DND-41 (cell line): ENCODE data around the gene DNMBP.
"Not testable (repeated sequence)": the region's sequence is repeated elsewhere in the genome, so short reads cannot be mapped to it uniquely, and the experiment has no call there.

ENCODE experiments used
- ATAC-seq: fragments of 200-7000 bp; cut with Tn5 transposase; 3 replicates; pipeline ENCODE4 v1.9.1; 2021; ENCODE audit warnings: low read depth; ENCODE audit not compliant: insufficient read depth
- DNase-seq: peaks from one replicate; pipeline ENCODE4 v3.0.0-alpha.2; 2020
- H2AFZ ChIP-seq: 2 replicates; pipeline ENCODE4 v1.6.0; 2012; ENCODE audit warnings: low read depth, low read length
- H3K27ac ChIP-seq: 2 replicates; pipeline ENCODE4 v1.5.1; 2012; ENCODE audit warnings: low read length, inconsistent platforms
- H3K27me3 ChIP-seq: fragments of 200-600 bp; sonication (generic); 2 replicates; pipeline ENCODE4 v1.6.0; 2012; ENCODE audit warnings: low read length, mild to moderate bottlenecking, inconsistent platforms; ENCODE audit not compliant: insufficient read depth, poor library complexity
- H3K36me3 ChIP-seq: 2 replicates; pipeline ENCODE4 v1.5.1; 2012; ENCODE audit warnings: low read length, inconsistent platforms; ENCODE audit not compliant: insufficient read depth
- H3K4me1 ChIP-seq: 2 replicates; pipeline ENCODE4 v1.5.1; 2012; ENCODE audit warnings: mild to moderate bottlenecking, low read length; ENCODE audit not compliant: insufficient read depth
- H3K4me2 ChIP-seq: 2 replicates; pipeline ENCODE4 v1.6.0; 2012; ENCODE audit warnings: mild to moderate bottlenecking, moderate library complexity, low read length, inconsistent platforms; ENCODE audit not compliant: insufficient read depth
- H3K4me3 ChIP-seq, 2 experiments: fragments of 200-600 bp in 1 of 2; shearing (Covaris generic) in 1 of 2; 2 replicates each; pipeline ENCODE4 v1.5.1; 2012 to 2016; ENCODE audit warnings: inconsistent platforms in 2 of 2, low read length in 2 of 2, mild to moderate bottlenecking in 2 of 2, low read depth in 1 of 2, moderate library complexity in 1 of 2
- H3K79me2 ChIP-seq: 2 replicates; pipeline ENCODE4 v1.6.0; 2012; ENCODE audit warnings: low read length, inconsistent platforms; ENCODE audit not compliant: insufficient read depth
- H3K9ac ChIP-seq: 2 replicates; pipeline ENCODE4 v1.6.0; 2012; ENCODE audit warnings: low read depth, mild to moderate bottlenecking, inconsistent platforms, low read length, moderate library complexity
- H3K9me3 ChIP-seq: 2 replicates; pipeline ENCODE4 v1.5.1; 2012; ENCODE audit warnings: low read length, moderate library complexity, mild to moderate bottlenecking, inconsistent platforms; ENCODE audit not compliant: insufficient read depth, severe bottlenecking
- H4K20me1 ChIP-seq: 2 replicates; pipeline ENCODE4 v1.6.0; 2012; ENCODE audit warnings: low read length; ENCODE audit not compliant: insufficient read depth
- EZH2 ChIP-seq: IDR thresholded peaks from 3 replicates; pipeline ENCODE4 v1.6.1; 2012; ENCODE audit warnings: borderline replicate concordance, low read depth, mild to moderate bottlenecking, moderate library complexity, low read length, inconsistent platforms; ENCODE audit not compliant: severe bottlenecking
- TF ChIP-seq, protein P1 (sequence below): IDR thresholded peaks from 2 replicates; pipeline ENCODE4 v1.5.1; 2012; ENCODE audit warnings: borderline replicate concordance, low read length, moderate library complexity, mild to moderate bottlenecking; ENCODE audit not compliant: poor library complexity, severe bottlenecking; ENCODE audit errors: extremely low read depth

Gene DNMBP

DNA sequence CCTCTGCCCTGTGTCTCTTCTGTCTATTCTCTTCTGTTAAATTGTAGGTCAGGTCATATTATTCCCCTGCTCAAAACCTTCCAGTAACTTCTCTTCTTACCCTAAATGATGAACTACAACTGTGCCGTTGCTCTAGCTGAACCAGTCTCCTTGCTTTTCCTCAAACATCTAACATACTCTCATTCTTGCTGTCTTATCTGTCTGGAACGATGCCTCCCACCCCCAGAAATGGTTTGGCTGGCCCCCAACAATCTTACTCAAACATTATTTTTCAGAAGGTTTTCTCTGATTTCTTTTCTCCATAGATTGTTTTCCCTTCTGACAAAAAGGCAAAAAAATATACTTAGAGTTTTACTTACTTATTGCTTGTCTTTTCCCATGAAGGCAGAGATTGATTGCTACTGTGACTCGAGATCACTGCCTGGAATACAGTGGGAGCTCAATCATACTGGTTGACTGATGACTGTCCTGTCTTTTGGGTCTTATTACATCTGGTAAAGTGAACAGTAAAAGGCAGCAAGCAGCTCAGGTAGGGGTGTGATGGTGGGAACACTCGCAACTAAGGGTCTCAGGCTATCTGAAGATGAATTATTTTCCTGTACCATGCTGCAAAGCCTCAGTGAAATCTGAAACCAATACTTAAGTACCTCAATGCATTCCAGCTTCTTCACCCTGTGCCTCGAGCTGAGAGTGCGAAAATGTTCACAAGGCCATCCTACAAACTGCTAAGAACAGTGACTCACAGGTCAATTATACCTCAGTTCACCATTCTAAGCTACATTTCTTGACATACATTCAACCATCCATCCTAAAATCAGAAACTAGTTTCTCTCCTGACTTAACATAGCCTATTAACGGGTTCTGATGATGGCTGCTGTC is 67.6 kb downstream of the DNMBP start:
- DNase-seq: no peak
- Histone ChIP-seq H3K9me3 (no peaks in the 10 kb centered on the region), H3K36me3 (no peaks in the 10 kb centered on the region), H3K4me3 (no peak overlapping the region), H3K9ac (no peak overlapping the region), H3K79me2 (no peaks in the 10 kb centered on the region), H3K27me3 (no peaks in the 10 kb centered on the region), H3K4me2 (no peak overlapping the region), H3K27ac (no peak overlapping the region), H4K20me1 (no peaks in the 10 kb centered on the region), H3K4me1 (no peaks in the 10 kb centered on the region), H2AFZ (no peak overlapping the region)
- ATAC-seq: no peak
- TF ChIP-seq, protein P1, sequence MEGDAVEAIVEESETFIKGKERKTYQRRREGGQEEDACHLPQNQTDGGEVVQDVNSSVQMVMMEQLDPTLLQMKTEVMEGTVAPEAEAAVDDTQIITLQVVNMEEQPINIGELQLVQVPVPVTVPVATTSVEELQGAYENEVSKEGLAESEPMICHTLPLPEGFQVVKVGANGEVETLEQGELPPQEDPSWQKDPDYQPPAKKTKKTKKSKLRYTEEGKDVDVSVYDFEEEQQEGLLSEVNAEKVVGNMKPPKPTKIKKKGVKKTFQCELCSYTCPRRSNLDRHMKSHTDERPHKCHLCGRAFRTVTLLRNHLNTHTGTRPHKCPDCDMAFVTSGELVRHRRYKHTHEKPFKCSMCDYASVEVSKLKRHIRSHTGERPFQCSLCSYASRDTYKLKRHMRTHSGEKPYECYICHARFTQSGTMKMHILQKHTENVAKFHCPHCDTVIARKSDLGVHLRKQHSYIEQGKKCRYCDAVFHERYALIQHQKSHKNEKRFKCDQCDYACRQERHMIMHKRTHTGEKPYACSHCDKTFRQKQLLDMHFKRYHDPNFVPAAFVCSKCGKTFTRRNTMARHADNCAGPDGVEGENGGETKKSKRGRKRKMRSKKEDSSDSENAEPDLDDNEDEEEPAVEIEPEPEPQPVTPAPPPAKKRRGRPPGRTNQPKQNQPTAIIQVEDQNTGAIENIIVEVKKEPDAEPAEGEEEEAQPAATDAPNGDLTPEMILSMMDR: no peak
- no peak for TF ChIP-seq EZH2

DNA sequence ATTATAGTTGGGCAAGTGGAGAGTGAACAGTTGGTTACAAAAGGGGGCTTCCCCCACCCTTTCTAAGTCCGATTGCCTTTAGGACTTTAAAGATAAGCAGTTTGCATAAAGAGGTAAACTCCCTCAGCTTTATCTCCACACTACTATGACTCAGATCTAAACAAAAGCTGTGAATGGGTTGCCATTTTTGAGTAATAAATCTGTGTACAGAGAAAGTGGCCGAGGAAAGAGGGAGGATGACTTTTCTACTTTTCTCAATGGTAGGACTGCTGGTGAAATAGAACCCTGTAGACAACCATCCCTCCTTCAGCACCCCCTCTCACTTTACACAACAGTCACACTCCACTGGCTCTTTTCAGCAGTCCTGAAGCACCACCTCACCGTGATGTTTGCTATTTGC is 71.2 kb downstream of the DNMBP start:
- H4K20me1 ChIP-seq: no peaks in the 10 kb centered on the region
- no peak for ATAC-seq
- TF ChIP-seq, protein P1: no peak
- TF ChIP-seq EZH2: no peak
- H3K4me2 ChIP-seq: no peak overlapping the region
- H3K27ac ChIP-seq: no peak overlapping the region
- no peak for DNase-seq
- H3K27me3 ChIP-seq: no peaks in the 10 kb centered on the region
- no peaks in the 10 kb centered on the region for H3K4me1 ChIP-seq
- no peak overlapping the region for H3K4me3 ChIP-seq
- no peaks in the 10 kb centered on the region for H3K9me3 ChIP-seq
- H3K36me3 ChIP-seq: no peaks in the 10 kb centered on the region
- no peak overlapping the region for H2AFZ ChIP-seq
- no peaks in the 10 kb centered on the region for H3K79me2 ChIP-seq
- H3K9ac ChIP-seq: no peak overlapping the region

DNA sequence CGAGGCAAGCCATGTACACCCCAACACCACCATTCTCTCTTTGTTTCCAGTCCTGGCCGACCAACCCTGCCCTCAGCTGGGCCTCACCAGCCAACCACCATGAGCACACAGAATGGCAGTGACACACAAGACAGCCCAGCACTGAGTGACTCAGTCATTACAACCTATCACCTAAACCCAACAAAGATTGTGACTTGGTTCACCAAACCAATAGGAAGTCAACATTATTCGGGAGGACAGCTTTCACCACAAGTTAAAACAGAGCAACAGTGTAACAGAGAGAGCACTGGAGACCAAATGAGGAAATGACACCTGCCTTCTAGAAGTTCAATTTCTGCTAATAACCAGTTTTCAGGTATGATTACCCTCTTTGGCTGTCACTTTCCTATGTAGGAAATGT is 72.1 kb downstream of the DNMBP start:
- Histone ChIP-seq H3K27me3 (no peaks in the 10 kb centered on the region), H3K79me2 (no peaks in the 10 kb centered on the region), H3K27ac (no peak overlapping the region), H2AFZ (no peak overlapping the region), H3K9ac (no peak overlapping the region), H3K4me3 (no peak overlapping the region), H3K9me3 (no peaks in the 10 kb centered on the region), H3K36me3 (no peaks in the 10 kb centered on the region), H3K4me1 (no peaks in the 10 kb centered on the region), H3K4me2 (no peak overlapping the region), H4K20me1 (no peaks in the 10 kb centered on the region)
- DNase-seq (no peak), ATAC-seq (no peak)
- TF ChIP-seq, protein P1: no peak
- no peak for TF ChIP-seq EZH2

DNA sequence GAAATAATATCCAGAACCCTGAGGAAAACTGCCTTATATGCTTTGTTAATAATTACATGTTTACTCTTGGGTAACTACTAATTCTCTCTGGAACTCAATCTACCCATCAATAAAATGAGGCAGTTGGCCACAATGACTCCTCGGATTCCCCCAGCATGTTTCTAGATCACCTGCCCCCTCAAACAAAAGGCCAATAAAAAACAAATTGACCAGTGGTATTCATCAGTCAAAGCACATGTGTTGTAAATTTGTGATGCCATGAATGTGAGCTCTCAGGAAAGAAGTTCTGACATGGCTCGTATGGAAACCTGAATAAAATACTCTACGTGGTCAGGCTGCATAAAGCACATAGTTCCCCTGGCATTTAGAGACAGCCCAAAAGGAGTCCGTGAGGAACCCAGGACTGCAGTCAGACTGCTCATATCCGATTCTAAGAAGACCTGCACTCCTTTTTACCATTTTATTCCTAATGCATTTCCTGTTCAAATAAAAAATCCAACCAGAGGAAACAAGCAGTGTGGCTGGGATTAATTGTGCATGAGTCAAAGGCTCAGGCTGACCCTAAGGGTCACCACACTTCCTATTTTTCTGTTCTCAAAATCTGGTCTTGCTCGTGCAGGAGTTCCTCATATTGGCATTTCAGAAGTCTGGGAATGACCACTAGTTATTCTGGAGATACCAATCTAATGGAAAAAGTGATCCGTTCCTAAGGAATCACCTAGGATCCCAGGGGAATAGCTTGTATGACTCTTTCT is 77.4 kb downstream of the DNMBP start:
- H3K27ac ChIP-seq, H3K9me3 ChIP-seq, H3K4me2 ChIP-seq, H3K4me3 ChIP-seq, H3K79me2 ChIP-seq, DNase-seq, H4K20me1 ChIP-seq, H3K27me3 ChIP-seq, H3K4me1 ChIP-seq, ATAC-seq, H3K9ac ChIP-seq, H2AFZ ChIP-seq, H3K36me3 ChIP-seq: not testable (repeated sequence)
